MM.1S (cell line): Measurements from ENCODE around the gene MORN5.

Source experiments
- DNase-seq: peaks from one replicate; pipeline ENCODE4 v3.0.0-alpha.2; 2015
- H2AFZ ChIP-seq: fragments of 300-600 bp; sonication (generic); 2 replicates; pipeline ENCODE4 v1.6.0; 2016; ENCODE audit warnings: antibody characterized with exemption, low read length
- H3F3A ChIP-seq: fragments of 300-600 bp; sonication (generic); 2 replicates; pipeline ENCODE4 v1.6.1; 2016; ENCODE audit warnings: mild to moderate bottlenecking, antibody characterized with exemption, low read length, moderate library complexity, mixed read lengths; ENCODE audit not compliant: insufficient read depth
- H3K27ac ChIP-seq: fragments of 300-600 bp; sonication (generic); 2 replicates; pipeline ENCODE4 v1.5.1; 2016; ENCODE audit warnings: mild to moderate bottlenecking, low read length
- H3K27me3 ChIP-seq: fragments of 300-600 bp; sonication (generic); replicated peaks from 2 replicates; pipeline ENCODE4 v1.6.0; 2016; ENCODE audit warnings: low read length; ENCODE audit not compliant: insufficient read depth
- H3K36me3 ChIP-seq: fragments of 300-600 bp; sonication (generic); replicated peaks from 2 replicates; pipeline ENCODE4 v1.6.1; 2016; ENCODE audit warnings: mild to moderate bottlenecking, low read length, mixed read lengths; ENCODE audit not compliant: insufficient read depth
- H3K4me1 ChIP-seq: fragments of 300-600 bp; sonication (generic); 2 replicates; pipeline ENCODE4 v1.6.1; 2016; ENCODE audit warnings: low read length, mixed read lengths
- H3K4me2 ChIP-seq: fragments of 300-600 bp; sonication (generic); 2 replicates; pipeline ENCODE4 v1.6.0; 2016; ENCODE audit warnings: low read depth, low read length
- H3K4me3 ChIP-seq: fragments of 300-600 bp; sonication (generic); 2 replicates; pipeline ENCODE4 v1.5.1; 2016; ENCODE audit warnings: low read length, mixed read lengths
- H3K79me2 ChIP-seq: fragments of 300-600 bp; sonication (generic); 2 replicates; pipeline ENCODE4 v1.6.1; 2016; ENCODE audit warnings: mixed run types, low read length, mixed read lengths
- H3K9ac ChIP-seq: fragments of 300-600 bp; sonication (generic); 2 replicates; pipeline ENCODE4 v1.6.1; 2016; ENCODE audit warnings: low read length, mixed read lengths
- H3K9me2 ChIP-seq: fragments of 300-600 bp; sonication (generic); replicated peaks from 2 replicates; pipeline ENCODE4 v1.6.1; 2016; ENCODE audit warnings: mild to moderate bottlenecking, low read length, mixed read lengths; ENCODE audit not compliant: insufficient read depth
- H3K9me3 ChIP-seq: fragments of 300-600 bp; sonication (generic); replicated peaks from 2 replicates; pipeline ENCODE4 v1.6.1; 2016; ENCODE audit warnings: mild to moderate bottlenecking, low read length, mixed read lengths; ENCODE audit not compliant: insufficient read depth
- H4K20me1 ChIP-seq: fragments of 300-600 bp; sonication (generic); 2 replicates; pipeline ENCODE4 v1.6.1; 2016; ENCODE audit warnings: mild to moderate bottlenecking, low read length, moderate library complexity, mixed read lengths; ENCODE audit not compliant: insufficient read depth
- CTCF ChIP-seq: fragments of 300-600 bp; sonication (generic); IDR thresholded peaks from 2 replicates; pipeline ENCODE4 v1.5.1; 2016; ENCODE audit warnings: antibody characterized with exemption, low read length, mixed read lengths
- EZH2 ChIP-seq: fragments of 300-600 bp; sonication (generic); optimal IDR thresholded peaks from 2 replicates; pipeline ENCODE3; 2017; ENCODE audit warnings: low read depth, mild to moderate bottlenecking, antibody characterized with exemption, low read length, mixed read lengths
- EZH2phosphoT487 ChIP-seq: fragments of 300-600 bp; sonication (generic); IDR thresholded peaks from 2 replicates; pipeline ENCODE4 v1.6.1; 2018; ENCODE audit warnings: antibody characterized with exemption, low read length

The MORN5 gene

DNA sequence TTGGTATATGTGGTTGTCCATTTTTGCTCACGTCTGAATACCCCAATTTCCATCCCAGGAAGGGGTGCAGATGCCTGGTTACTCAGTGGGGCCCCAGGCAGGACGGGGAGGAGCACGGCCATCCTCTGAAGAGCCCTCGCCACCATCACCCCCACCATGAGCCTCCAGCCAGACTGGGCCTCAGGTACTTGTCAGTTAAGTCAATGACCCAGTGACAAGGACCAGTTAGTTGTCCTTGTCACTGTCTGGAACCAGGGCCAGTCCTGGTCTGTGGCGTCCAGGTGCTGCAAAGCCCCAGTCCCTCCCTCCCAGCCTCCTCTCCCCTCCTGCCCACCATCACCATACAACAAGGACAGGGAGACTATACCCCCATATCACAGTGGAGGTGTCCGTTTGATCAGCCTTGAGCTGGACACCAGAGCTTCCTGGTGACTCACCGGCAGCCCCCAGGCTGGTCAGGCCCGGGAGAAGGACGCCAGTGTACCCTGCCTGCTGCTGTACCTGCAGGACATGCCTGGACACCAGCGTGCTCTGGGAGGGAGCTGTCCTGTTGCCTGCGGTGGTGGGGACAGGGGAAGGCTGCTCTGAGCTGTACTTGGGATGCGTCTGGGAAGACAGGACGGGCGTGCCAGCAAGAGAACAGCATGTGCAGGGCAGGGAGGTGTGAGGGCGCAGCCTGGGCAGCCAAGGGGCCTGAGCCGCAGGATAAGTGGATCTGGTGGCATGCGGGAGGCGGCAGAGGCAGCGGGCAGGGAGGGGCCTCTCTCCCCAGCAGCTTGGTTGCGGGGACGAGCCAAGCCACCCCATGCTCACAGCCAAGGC, 34.0 kb upstream of the MORN5 start:
- Histone ChIP-seq H4K20me1 (no peaks in the 10 kb centered on the region), H3K9me2 (no peaks in the 10 kb centered on the region), H3F3A (no peaks in the 10 kb centered on the region), H3K4me1 (no peaks in the 10 kb centered on the region), H3K4me3 (no peak overlapping the region), H3K79me2 (no peaks in the 10 kb centered on the region), H3K27ac (no peak overlapping the region), H2AFZ (no peak overlapping the region), H3K27me3 (peaks cover 18% of the 10 kb centered on the region), H3K9ac (no peak overlapping the region), H3K36me3 (no peaks in the 10 kb centered on the region), H3K9me3 (no peaks in the 10 kb centered on the region), H3K4me2 (no peak overlapping the region)
- TF ChIP-seq EZH2 (no peak), CTCF (no peak), EZH2phosphoT487 (no peak)
- no peak for DNase-seq

GRCh38 chr9:122126331-122127261, 33.1 kb upstream of the MORN5 start:
- no peak for DNase-seq
- Histone ChIP-seq H3K4me2 (peak overlapping the region; percentile 57; the same call in 1 of the 2 replicates), H3K27me3 (peaks cover 18% of the 10 kb centered on the region), H4K20me1 (no peaks in the 10 kb centered on the region), H3F3A (no peaks in the 10 kb centered on the region), H3K79me2 (no peaks in the 10 kb centered on the region), H3K27ac (no peak overlapping the region), H3K36me3 (no peaks in the 10 kb centered on the region), H3K9me2 (no peaks in the 10 kb centered on the region), H2AFZ (0 out of 2 replicates have a peak overlapping the region, but pooled peaks have one; percentile 35), H3K9ac (no peak overlapping the region), H3K4me3 (peak overlapping the region; percentile 20; the same call in 1 of the 2 replicates), H3K4me1 (no peaks in the 10 kb centered on the region), H3K9me3 (no peaks in the 10 kb centered on the region)
- TF ChIP-seq EZH2: no peak
- no peak for TF ChIP-seq EZH2phosphoT487
- no peak for TF ChIP-seq CTCF

- Histone ChIP-seq H2AFZ (no peak overlapping the region), H3K36me3 (no peaks in the 10 kb centered on the region), H3K79me2 (no peaks in the 10 kb centered on the region), H3K27ac (no peak overlapping the region), H3K27me3 (peaks cover 18% of the 10 kb centered on the region), H3K9me2 (no peaks in the 10 kb centered on the region), H3K4me2 (no peak overlapping the region), H3K9me3 (no peaks in the 10 kb centered on the region), H3F3A (no peaks in the 10 kb centered on the region), H4K20me1 (no peaks in the 10 kb centered on the region), H3K9ac (no peak overlapping the region), H3K4me1 (no peaks in the 10 kb centered on the region), H3K4me3 (no peak overlapping the region)
- TF ChIP-seq EZH2phosphoT487 (no peak), CTCF (no peak), EZH2 (no peak)
- no peak for DNase-seq
Observed at GRCh38 chr9:122127396-122127798, 32.3 kb upstream of the MORN5 start.
